ENCODE measurements around the gene FYN.

The FYN gene

GRCh38 chr6:111764238-111765175 lies 108.7 kb downstream of the FYN start:
- TF ChIP-seq EZH2 (IDR thresholded peaks at IDR 0.05; ENCODE audit: borderline replicate concordance, low read depth, low read length, severe bottlenecking), result no peak
- no peak for TF ChIP-seq CTCF (IDR thresholded peaks at IDR 0.05; ENCODE audit: borderline replicate concordance, extremely low read depth, low read length, poor library complexity, severe bottlenecking)
- H3K4me2 ChIP-seq (ENCODE audit: insufficient read depth, low read length), result no peak overlapping the region
- ATAC-seq (ENCODE audit: insufficient read depth, low read depth) (no peak), DNase-seq (no peak)
- peaks cover 64% of the 10 kb centered on the region for H3K79me2 ChIP-seq (ENCODE audit: insufficient read depth, low read length)
- no peak overlapping the region for H3K4me3 ChIP-seq (ENCODE audit: low read depth in 1 of 2, low read length in 2 of 2)
- H2AFZ ChIP-seq (ENCODE audit: low read depth, low read length), result no peak overlapping the region
- no peaks in the 10 kb centered on the region for H3K9me3 ChIP-seq (ENCODE audit: insufficient read depth, low read length, severe bottlenecking)
- no peak overlapping the region for H3K27ac ChIP-seq (ENCODE audit: low read length)
- H4K20me1 ChIP-seq (ENCODE audit: insufficient read depth, low read length), result peaks cover 21% of the 10 kb centered on the region; the same call in 1 of the 2 replicates
- peaks cover 34% of the 10 kb centered on the region for H3K4me1 ChIP-seq (ENCODE audit: insufficient read depth, low read length)
- no peaks in the 10 kb centered on the region for H3K27me3 ChIP-seq (ENCODE audit: insufficient read depth, low read length, poor library complexity)
- H3K36me3 ChIP-seq (ENCODE audit: insufficient read depth, low read length), result peaks cover 12% of the 10 kb centered on the region
- H3K9ac ChIP-seq (ENCODE audit: low read depth, low read length), result no peak overlapping the region

- no peak overlapping the region for H3K4me2 ChIP-seq (ENCODE audit: insufficient read depth, low read length)
- H3K79me2 ChIP-seq (ENCODE audit: insufficient read depth, low read length), result peaks cover 71% of the 10 kb centered on the region
- ATAC-seq (ENCODE audit: insufficient read depth, low read depth) (no peak), DNase-seq (no peak)
- H3K9ac ChIP-seq (ENCODE audit: low read depth, low read length), result no peak overlapping the region
- H2AFZ ChIP-seq (ENCODE audit: low read depth, low read length), result no peak overlapping the region
- no peaks in the 10 kb centered on the region for H3K27me3 ChIP-seq (ENCODE audit: insufficient read depth, low read length, poor library complexity)
- H3K4me1 ChIP-seq (ENCODE audit: insufficient read depth, low read length), result peaks cover 45% of the 10 kb centered on the region
- no peak overlapping the region for H3K27ac ChIP-seq (ENCODE audit: low read length)
- H3K4me3 ChIP-seq (ENCODE audit: low read depth in 1 of 2, low read length in 2 of 2), result no peak overlapping the region
- peaks cover 32% of the 10 kb centered on the region for H4K20me1 ChIP-seq (ENCODE audit: insufficient read depth, low read length)
- H3K9me3 ChIP-seq (ENCODE audit: insufficient read depth, low read length, severe bottlenecking), result no peaks in the 10 kb centered on the region
- peaks cover 18% of the 10 kb centered on the region for H3K36me3 ChIP-seq (ENCODE audit: insufficient read depth, low read length)
- TF ChIP-seq EZH2 (IDR thresholded peaks at IDR 0.05; ENCODE audit: borderline replicate concordance, low read depth, low read length, severe bottlenecking) (no peak), CTCF (IDR thresholded peaks at IDR 0.05; ENCODE audit: borderline replicate concordance, extremely low read depth, low read length, poor library complexity, severe bottlenecking) (no peak)
Observed at GRCh38 chr6:111763381-111763780, 109.9 kb downstream of the FYN start.

GRCh38 chr6:111761783-111762312 lies 111.4 kb downstream of the FYN start:
- peaks cover 22% of the 10 kb centered on the region for H3K36me3 ChIP-seq (ENCODE audit: insufficient read depth, low read length)
- H3K27ac ChIP-seq (ENCODE audit: low read length), result peak overlapping the region; percentile 52; the same call in 1 of the 2 replicates
- TF ChIP-seq EZH2 (IDR thresholded peaks at IDR 0.05; ENCODE audit: borderline replicate concordance, low read depth, low read length, severe bottlenecking), result no peak
- no peak for TF ChIP-seq CTCF (IDR thresholded peaks at IDR 0.05; ENCODE audit: borderline replicate concordance, extremely low read depth, low read length, poor library complexity, severe bottlenecking)
- H3K4me2 ChIP-seq (ENCODE audit: insufficient read depth, low read length), result no peak overlapping the region
- no peak overlapping the region for H3K4me3 ChIP-seq (ENCODE audit: low read depth in 1 of 2, low read length in 2 of 2)
- H3K79me2 ChIP-seq (ENCODE audit: insufficient read depth, low read length), result peaks cover 72% of the 10 kb centered on the region
- ATAC-seq (ENCODE audit: insufficient read depth, low read depth) (no peak), DNase-seq (no peak)
- H3K9me3 ChIP-seq (ENCODE audit: insufficient read depth, low read length, severe bottlenecking), result no peaks in the 10 kb centered on the region
- no peaks in the 10 kb centered on the region for H3K27me3 ChIP-seq (ENCODE audit: insufficient read depth, low read length, poor library complexity)
- H3K4me1 ChIP-seq (ENCODE audit: insufficient read depth, low read length), result peaks cover 45% of the 10 kb centered on the region
- H4K20me1 ChIP-seq (ENCODE audit: insufficient read depth, low read length), result peaks cover 32% of the 10 kb centered on the region
- no peak overlapping the region for H2AFZ ChIP-seq (ENCODE audit: low read depth, low read length)
- no peak overlapping the region for H3K9ac ChIP-seq (ENCODE audit: low read depth, low read length)
